GM23338 (cell line): ENCODE data around the gene HAUS5. TPM values are rescaled to one million over a fixed set of nuclear protein-coding genes. Genes with fewer than 3 reads are reported as not detected.

Experiments used
- ATAC-seq: fragments of 200-7000 bp; cut with Tn5 transposase; 3 replicates; pipeline ENCODE4 v1.9.1; 2020
- DNase-seq: peaks from one replicate; pipeline ENCODE4 v3.0.0-alpha.2; 2015; ENCODE audit warnings: low spot score
- H2AFZ ChIP-seq: fragments of 200-600 bp; sonication (generic); 2 replicates; pipeline ENCODE4 v1.8.0; 2016; ENCODE audit warnings: antibody characterized with exemption, mild to moderate bottlenecking, moderate library complexity
- H3F3A ChIP-seq: fragments of 200-600 bp; sonication (generic); replicated peaks from 2 replicates; pipeline ENCODE4 v1.8.0; 2017; ENCODE audit warnings: antibody characterized with exemption, mixed run types, low read depth
- H3K27ac ChIP-seq: fragments of 200-600 bp; sonication (generic); 2 replicates; pipeline ENCODE4 v1.6.1; 2016; ENCODE audit warnings: low read depth
- H3K27me3 ChIP-seq: fragments of 200-600 bp; sonication (generic); 2 replicates; pipeline ENCODE4 v1.8.0; 2016; ENCODE audit warnings: mild to moderate bottlenecking, mixed run types, moderate library complexity; ENCODE audit not compliant: insufficient read depth
- H3K36me3 ChIP-seq: fragments of 200-600 bp; sonication (generic); 2 replicates; pipeline ENCODE4 v1.8.0; 2016; ENCODE audit warnings: mild to moderate bottlenecking; ENCODE audit not compliant: insufficient read depth
- H3K4me1 ChIP-seq: fragments of 200-600 bp; sonication (generic); 2 replicates; pipeline ENCODE4 v1.8.0; 2016; ENCODE audit warnings: mild to moderate bottlenecking, moderate library complexity; ENCODE audit not compliant: insufficient read depth
- H3K4me2 ChIP-seq: fragments of 200-600 bp; sonication (generic); 2 replicates; pipeline ENCODE4 v1.7.1; 2017; ENCODE audit warnings: mixed run types
- H3K4me3 ChIP-seq: fragments of 200-600 bp; sonication (generic); 2 replicates; pipeline ENCODE4 v1.6.1; 2016; ENCODE audit warnings: mixed run types
- H3K79me2 ChIP-seq: fragments of 200-600 bp; sonication (generic); replicated peaks from 2 replicates; pipeline ENCODE4 v1.8.0; 2017; ENCODE audit warnings: mild to moderate bottlenecking; ENCODE audit not compliant: insufficient read depth
- H3K9me2 ChIP-seq: fragments of 200-600 bp; sonication (generic); 2 replicates; pipeline ENCODE4 v1.8.0; 2017; ENCODE audit not compliant: insufficient read depth
- H4K20me1 ChIP-seq: fragments of 200-600 bp; sonication (generic); replicated peaks from 2 replicates; pipeline ENCODE4 v1.8.0; 2017; ENCODE audit warnings: mild to moderate bottlenecking; ENCODE audit not compliant: insufficient read depth
- H3K27ac Mint-ChIP-seq: 2 replicates; pipeline ENCODE4 v1.8.0; 2020; ENCODE audit warnings: inconsistent platforms, mild to moderate bottlenecking, moderate library complexity, mixed read lengths
- H3K27me3 Mint-ChIP-seq: 3 replicates; pipeline ENCODE4 v1.8.0; 2022; ENCODE audit warnings: low read depth, mild to moderate bottlenecking, moderate library complexity, mixed read lengths, inconsistent platforms; ENCODE audit not compliant: insufficient read depth, poor library complexity
- H3K36me3 Mint-ChIP-seq: 3 replicates; pipeline ENCODE4 v1.8.0; 2021; ENCODE audit warnings: low read depth, mild to moderate bottlenecking, inconsistent platforms, moderate library complexity, mixed read lengths
- H3K4me1 Mint-ChIP-seq: 3 replicates; pipeline ENCODE4 v1.8.0; 2020; ENCODE audit warnings: mild to moderate bottlenecking, inconsistent platforms, mixed read lengths
- H3K4me3 Mint-ChIP-seq: 3 replicates; pipeline ENCODE4 v1.8.0; 2021; ENCODE audit warnings: moderate library complexity, mild to moderate bottlenecking, inconsistent platforms, mixed read lengths
- H3K9me3 Mint-ChIP-seq: 3 replicates; pipeline ENCODE4 v1.8.0; 2020; ENCODE audit warnings: moderate library complexity, mild to moderate bottlenecking, inconsistent platforms, mixed read lengths
- CREB1 ChIP-seq: fragments of 250-450 bp; sonication (Bioruptor Pico); IDR thresholded peaks from 2 replicates; pipeline ENCODE4 v1.5.0; 2020; ENCODE audit warnings: low read depth, mild to moderate bottlenecking, moderate library complexity
- CTCF ChIP-seq, 2 experiments: fragments of 200-600 bp in 1 of 2; sonication (generic) in 1 of 2; conservative IDR thresholded peaks; 2 replicates each; pipeline versions ENCODE4 v1.5.1 to v1.6.1; 2016 to 2017; ENCODE audit warnings: antibody characterized with exemption in 2 of 2, low read depth in 2 of 2, mild to moderate bottlenecking in 2 of 2, moderate library complexity in 1 of 2
- ETS1 ChIP-seq: IDR thresholded peaks from 2 replicates; pipeline ENCODE4 v1.6.1; 2016; ENCODE audit warnings: antibody characterized with exemption
- EZH2 ChIP-seq: fragments of 200-600 bp; sonication (generic); IDR thresholded peaks from one replicate; pipeline ENCODE4 v1.8.0; 2017; ENCODE audit warnings: antibody characterized with exemption, mild to moderate bottlenecking, low read depth; ENCODE audit not compliant: unreplicated experiment
- EZH2phosphoT487 ChIP-seq: fragments of 200-600 bp; sonication (generic); IDR thresholded peaks from one replicate; pipeline ENCODE4 v1.8.1; 2018; ENCODE audit warnings: antibody characterized with exemption; ENCODE audit not compliant: unreplicated experiment
- JUNB ChIP-seq: IDR thresholded peaks from one replicate; pipeline ENCODE4 v1.6.1; 2016; ENCODE audit warnings: antibody characterized with exemption; ENCODE audit not compliant: unreplicated experiment
- NANOG ChIP-seq: IDR thresholded peaks from 2 replicates; pipeline ENCODE4 v1.6.1; 2016; ENCODE audit warnings: antibody characterized with exemption, borderline replicate concordance
- POLR2AphosphoS5 ChIP-seq: IDR thresholded peaks from 2 replicates; pipeline ENCODE4 v1.6.1; 2016; ENCODE audit warnings: antibody characterized with exemption, low read depth
- STAT1 ChIP-seq: IDR thresholded peaks from one replicate; pipeline ENCODE4 v1.6.1; 2016; ENCODE audit warnings: antibody characterized with exemption; ENCODE audit not compliant: unreplicated experiment
- ZNF114 ChIP-seq: fragments of 250-450 bp; sonication (Bioruptor Pico); IDR thresholded peaks from 2 replicates; pipeline ENCODE4 v1.5.0; 2020; ENCODE audit warnings: mild to moderate bottlenecking, moderate library complexity
- ZNF331 ChIP-seq: fragments of 250-450 bp; sonication (Bioruptor Pico); IDR thresholded peaks from 2 replicates; pipeline ENCODE4 v1.5.0; 2020; ENCODE audit warnings: low read depth, mild to moderate bottlenecking, moderate library complexity
- ZNF462 ChIP-seq: fragments of 250-450 bp; sonication (Bioruptor Pico); IDR thresholded peaks from 2 replicates; pipeline ENCODE4 v1.5.0; 2020; ENCODE audit warnings: mild to moderate bottlenecking, moderate library complexity
- polyA plus RNA-seq: library from polyadenylated mRNA; unstranded; fragments of >200 nt; fragmentation: Nextera tagmentation; extraction: Ambion mirVana; gene quantifications from 2 replicates; pipeline ENCODE4 v1.2.1, GENCODE V29; 2016
- total RNA-seq: library from RNA; depleted of rRNA; stranded (reverse); fragments of >200 nt; shearing (Covaris generic); gene quantifications from 2 replicates; pipeline ENCODE4 v1.2.3, GENCODE V29; 2014
- TF ChIP-seq, protein P1 (sequence below): IDR thresholded peaks from one replicate; pipeline ENCODE4 v1.6.1; 2018; ENCODE audit warnings: antibody characterized with exemption; ENCODE audit not compliant: unreplicated experiment

The HAUS5 gene
- total and polyA plus RNA-seq, 2 experiments from 2014 or later: 21.9 to 23.2 TPM

- Histone ChIP-seq H3F3A (no peaks in the 10 kb centered on the region), H4K20me1 (peaks cover 7% of the 10 kb centered on the region; the same call in 1 of the 2 replicates), H3K36me3 (peaks cover 15% of the 10 kb centered on the region), H3K27me3 (no peaks in the 10 kb centered on the region), H2AFZ (no peak overlapping the region), H3K4me2 (no peak overlapping the region), H3K4me3 (no peak overlapping the region), H3K4me1 (no peaks in the 10 kb centered on the region), H3K27ac (no peak overlapping the region), H3K9me2 (no peaks in the 10 kb centered on the region), H3K79me2 (no peaks in the 10 kb centered on the region)
- H3K9me3 Mint-ChIP-seq: no peaks in the 10 kb centered on the region; the same call in 2 of the 3 replicates
- no peak for ATAC-seq
- H3K4me1 Mint-ChIP-seq: no peaks in the 10 kb centered on the region
- peaks cover 12% of the 10 kb centered on the region for H3K27me3 Mint-ChIP-seq
- no peak overlapping the region for H3K4me3 Mint-ChIP-seq
- DNase-seq: no peak
- H3K27ac Mint-ChIP-seq: no peak overlapping the region
- peaks cover 22% of the 10 kb centered on the region for H3K36me3 Mint-ChIP-seq
- TF ChIP-seq ZNF114 (CRISPR knock-in tag) (no peak), JUNB (no peak), EZH2 (no peak), ETS1 (no peak), STAT1 (no peak), ZNF462 (CRISPR knock-in tag) (no peak), POLR2AphosphoS5 (no peak), CTCF (conservative IDR thresholded peaks at IDR 0.05; ENCODE audit: low read depth in 2 of 2) (no peak), EZH2phosphoT487 (no peak), CREB1 (CRISPR knock-in tag) (no peak), ZNF331 (CRISPR knock-in tag) (no peak), NANOG (no peak)
- TF ChIP-seq, protein P1, sequence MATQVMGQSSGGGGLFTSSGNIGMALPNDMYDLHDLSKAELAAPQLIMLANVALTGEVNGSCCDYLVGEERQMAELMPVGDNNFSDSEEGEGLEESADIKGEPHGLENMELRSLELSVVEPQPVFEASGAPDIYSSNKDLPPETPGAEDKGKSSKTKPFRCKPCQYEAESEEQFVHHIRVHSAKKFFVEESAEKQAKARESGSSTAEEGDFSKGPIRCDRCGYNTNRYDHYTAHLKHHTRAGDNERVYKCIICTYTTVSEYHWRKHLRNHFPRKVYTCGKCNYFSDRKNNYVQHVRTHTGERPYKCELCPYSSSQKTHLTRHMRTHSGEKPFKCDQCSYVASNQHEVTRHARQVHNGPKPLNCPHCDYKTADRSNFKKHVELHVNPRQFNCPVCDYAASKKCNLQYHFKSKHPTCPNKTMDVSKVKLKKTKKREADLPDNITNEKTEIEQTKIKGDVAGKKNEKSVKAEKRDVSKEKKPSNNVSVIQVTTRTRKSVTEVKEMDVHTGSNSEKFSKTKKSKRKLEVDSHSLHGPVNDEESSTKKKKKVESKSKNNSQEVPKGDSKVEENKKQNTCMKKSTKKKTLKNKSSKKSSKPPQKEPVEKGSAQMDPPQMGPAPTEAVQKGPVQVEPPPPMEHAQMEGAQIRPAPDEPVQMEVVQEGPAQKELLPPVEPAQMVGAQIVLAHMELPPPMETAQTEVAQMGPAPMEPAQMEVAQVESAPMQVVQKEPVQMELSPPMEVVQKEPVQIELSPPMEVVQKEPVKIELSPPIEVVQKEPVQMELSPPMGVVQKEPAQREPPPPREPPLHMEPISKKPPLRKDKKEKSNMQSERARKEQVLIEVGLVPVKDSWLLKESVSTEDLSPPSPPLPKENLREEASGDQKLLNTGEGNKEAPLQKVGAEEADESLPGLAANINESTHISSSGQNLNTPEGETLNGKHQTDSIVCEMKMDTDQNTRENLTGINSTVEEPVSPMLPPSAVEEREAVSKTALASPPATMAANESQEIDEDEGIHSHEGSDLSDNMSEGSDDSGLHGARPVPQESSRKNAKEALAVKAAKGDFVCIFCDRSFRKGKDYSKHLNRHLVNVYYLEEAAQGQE: no peak
These were observed 49.4 kb downstream of the HAUS5 start for GRCh38 chr19:35661995-35662340.
